Measurements from ENCODE around the gene SNX17.

SNX17 gene

DNA sequence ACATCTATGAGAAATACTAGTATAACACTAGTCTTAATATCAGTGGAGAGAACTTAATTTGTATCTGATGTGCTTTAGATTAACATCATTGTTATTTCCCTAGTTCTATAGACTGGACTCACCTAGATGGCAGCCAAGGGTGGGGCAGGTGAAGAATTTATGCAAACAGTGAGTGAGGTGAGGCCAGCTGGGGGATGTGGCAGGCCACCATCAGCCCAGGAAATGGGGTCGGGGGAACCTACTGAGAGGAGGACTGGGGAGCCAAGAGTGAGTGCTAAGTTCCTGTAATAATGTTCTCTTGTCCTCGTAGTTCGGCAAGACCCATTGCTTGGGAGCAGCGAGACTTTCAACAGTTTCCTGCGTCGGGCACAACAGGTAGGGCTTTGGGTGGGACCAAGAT, 2.5 kb downstream of the SNX17 start:
- H3K23ac ChIP-seq (ENCODE audit: low read length): no peak overlapping the region
- no peak overlapping the region for H3K27ac ChIP-seq (ENCODE audit: low read depth, low read length)
- no peak overlapping the region for H3K4ac ChIP-seq (ENCODE audit: low read depth, low read length)
- no peak overlapping the region for H2BK5ac ChIP-seq (ENCODE audit: low read length)
- no peak overlapping the region for H4K8ac ChIP-seq (ENCODE audit: low read depth, low read length)
- peak; percentile 51 for DNase-seq
- H3K36me3 ChIP-seq (ENCODE audit: control insufficient read depth, insufficient read depth, low read length): peaks cover 15% of the 10 kb centered on the region
- H3K27me3 ChIP-seq (ENCODE audit: insufficient read depth, low read length, poor library complexity): no peaks in the 10 kb centered on the region
- H2BK120ac ChIP-seq (ENCODE audit: low read depth, low read length): no peak overlapping the region
- H3K4me3 ChIP-seq (ENCODE audit: low read length): no peak overlapping the region
- H2BK15ac ChIP-seq (replicated peaks; ENCODE audit: low read depth): no peak overlapping the region
- no peak overlapping the region for H3K9ac ChIP-seq (ENCODE audit: low read length)
- no CpG with 5 or more reads among the region's 6 CpGs for WGBS (ENCODE audit: extremely low coverage, insufficient coverage, low lambda C conversion rate)
- H4K5ac ChIP-seq (ENCODE audit: low read length): no peak overlapping the region
- no peak overlapping the region for H3K4me2 ChIP-seq (ENCODE audit: low read length)
- peaks cover 7% of the 10 kb centered on the region for H3K4me1 ChIP-seq (ENCODE audit: control insufficient read depth, low read depth, low read length)
- no peak overlapping the region for H3K56ac ChIP-seq (ENCODE audit: low read length)
- H2AK5ac ChIP-seq (ENCODE audit: low read length): no peak overlapping the region
- H3K18ac ChIP-seq (ENCODE audit: low read length): no peak overlapping the region
- peaks cover 24% of the 10 kb centered on the region for H3K79me1 ChIP-seq (ENCODE audit: low read length)
- H3K79me2 ChIP-seq (ENCODE audit: control insufficient read depth, insufficient read depth, low read length): peaks cover 15% of the 10 kb centered on the region

DNA sequence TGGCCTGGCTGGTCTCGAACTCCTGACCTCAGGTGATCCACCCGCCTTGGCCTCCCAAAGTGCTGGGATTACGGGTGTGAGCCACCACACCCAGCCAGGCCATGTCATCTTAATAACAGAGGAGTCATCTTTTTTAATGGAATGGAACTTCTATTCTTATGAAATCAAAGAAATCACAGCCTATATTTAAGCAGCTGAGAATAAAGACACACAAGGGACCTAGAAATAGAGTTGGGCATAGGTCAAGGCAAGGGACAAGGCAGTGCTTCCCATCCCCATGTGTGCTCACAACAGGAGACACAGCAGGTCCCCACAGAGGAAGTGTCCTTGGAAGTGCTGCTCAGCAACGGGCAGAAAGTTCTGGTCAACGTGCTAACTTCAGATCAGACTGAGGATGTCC, 3.2 kb downstream of the SNX17 start:
- Histone ChIP-seq H3K79me1 (ENCODE audit: low read length) (peaks cover 21% of the 10 kb centered on the region), H3K4me3 (ENCODE audit: low read length) (no peak overlapping the region), H2BK15ac (replicated peaks; ENCODE audit: low read depth) (no peak overlapping the region), H3K27me3 (ENCODE audit: insufficient read depth, low read length, poor library complexity) (no peaks in the 10 kb centered on the region), H3K79me2 (ENCODE audit: control insufficient read depth, insufficient read depth, low read length) (peaks cover 15% of the 10 kb centered on the region), H2BK5ac (ENCODE audit: low read length) (no peak overlapping the region), H4K5ac (ENCODE audit: low read length) (no peak overlapping the region), H3K4me2 (ENCODE audit: low read length) (no peak overlapping the region), H3K9ac (ENCODE audit: low read length) (no peak overlapping the region), H3K4me1 (ENCODE audit: control insufficient read depth, low read depth, low read length) (peaks cover 7% of the 10 kb centered on the region), H3K27ac (ENCODE audit: low read depth, low read length) (no peak overlapping the region), H4K8ac (ENCODE audit: low read depth, low read length) (no peak overlapping the region), H3K56ac (ENCODE audit: low read length) (no peak overlapping the region), H2AK5ac (ENCODE audit: low read length) (no peak overlapping the region), H3K36me3 (ENCODE audit: control insufficient read depth, insufficient read depth, low read length) (peaks cover 17% of the 10 kb centered on the region), H3K18ac (ENCODE audit: low read length) (no peak overlapping the region), H3K23ac (ENCODE audit: low read length) (no peak overlapping the region), H2BK120ac (ENCODE audit: low read depth, low read length) (no peak overlapping the region), H3K4ac (ENCODE audit: low read depth, low read length) (no peak overlapping the region)
- WGBS (ENCODE audit: extremely low coverage, insufficient coverage, low lambda C conversion rate): no CpG with 5 or more reads among the region's 5 CpGs
- DNase-seq: no peak

DNA sequence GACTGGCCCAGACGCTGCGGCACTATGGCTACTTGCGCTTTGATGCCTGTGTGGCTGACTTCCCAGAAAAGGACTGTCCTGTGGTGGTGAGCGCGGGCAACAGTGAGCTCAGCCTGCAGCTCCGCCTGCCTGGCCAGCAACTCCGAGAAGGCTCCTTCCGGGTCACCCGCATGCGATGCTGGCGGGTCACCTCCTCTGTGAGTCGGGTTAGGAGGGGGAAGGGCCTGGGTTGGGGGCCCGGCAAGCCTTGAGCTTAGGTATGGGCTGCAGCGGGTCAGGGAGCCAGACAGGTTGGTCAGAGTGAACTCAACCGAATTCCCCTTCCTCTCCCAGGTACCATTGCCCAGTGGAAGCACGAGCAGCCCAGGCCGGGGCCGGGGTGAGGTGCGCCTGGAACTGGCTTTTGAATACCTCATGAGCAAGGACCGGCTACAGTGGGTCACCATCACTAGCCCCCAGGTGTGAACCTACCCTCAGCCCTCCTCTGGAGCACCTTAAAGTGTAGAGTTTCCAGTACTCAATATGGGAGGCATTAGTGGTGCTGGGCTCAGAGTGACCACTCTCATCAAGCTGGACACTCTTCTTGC, 5.2 kb downstream of the SNX17 start:
- Histone ChIP-seq H3K36me3 (ENCODE audit: control insufficient read depth, insufficient read depth, low read length) (peaks cover 17% of the 10 kb centered on the region), H3K4ac (ENCODE audit: low read depth, low read length) (no peak overlapping the region), H4K5ac (ENCODE audit: low read length) (no peak overlapping the region), H3K4me1 (ENCODE audit: control insufficient read depth, low read depth, low read length) (peaks cover 5% of the 10 kb centered on the region), H3K27me3 (ENCODE audit: insufficient read depth, low read length, poor library complexity) (no peaks in the 10 kb centered on the region), H4K8ac (ENCODE audit: low read depth, low read length) (no peak overlapping the region), H2BK15ac (replicated peaks; ENCODE audit: low read depth) (no peak overlapping the region), H3K23ac (ENCODE audit: low read length) (no peak overlapping the region), H2AK5ac (ENCODE audit: low read length) (no peak overlapping the region), H3K4me3 (ENCODE audit: low read length) (no peak overlapping the region), H3K79me1 (ENCODE audit: low read length) (peaks cover 18% of the 10 kb centered on the region), H2BK120ac (ENCODE audit: low read depth, low read length) (no peak overlapping the region), H3K18ac (ENCODE audit: low read length) (no peak overlapping the region), H3K9ac (ENCODE audit: low read length) (no peak overlapping the region), H3K4me2 (ENCODE audit: low read length) (no peak overlapping the region), H2BK5ac (ENCODE audit: low read length) (no peak overlapping the region), H3K27ac (ENCODE audit: low read depth, low read length) (no peak overlapping the region), H3K79me2 (ENCODE audit: control insufficient read depth, insufficient read depth, low read length) (peaks cover 16% of the 10 kb centered on the region), H3K56ac (ENCODE audit: low read length) (no peak overlapping the region)
- DNase-seq: no peak
- WGBS (ENCODE audit: extremely low coverage, insufficient coverage, low lambda C conversion rate): no CpG with 5 or more reads among the region's 20 CpGs

DNA sequence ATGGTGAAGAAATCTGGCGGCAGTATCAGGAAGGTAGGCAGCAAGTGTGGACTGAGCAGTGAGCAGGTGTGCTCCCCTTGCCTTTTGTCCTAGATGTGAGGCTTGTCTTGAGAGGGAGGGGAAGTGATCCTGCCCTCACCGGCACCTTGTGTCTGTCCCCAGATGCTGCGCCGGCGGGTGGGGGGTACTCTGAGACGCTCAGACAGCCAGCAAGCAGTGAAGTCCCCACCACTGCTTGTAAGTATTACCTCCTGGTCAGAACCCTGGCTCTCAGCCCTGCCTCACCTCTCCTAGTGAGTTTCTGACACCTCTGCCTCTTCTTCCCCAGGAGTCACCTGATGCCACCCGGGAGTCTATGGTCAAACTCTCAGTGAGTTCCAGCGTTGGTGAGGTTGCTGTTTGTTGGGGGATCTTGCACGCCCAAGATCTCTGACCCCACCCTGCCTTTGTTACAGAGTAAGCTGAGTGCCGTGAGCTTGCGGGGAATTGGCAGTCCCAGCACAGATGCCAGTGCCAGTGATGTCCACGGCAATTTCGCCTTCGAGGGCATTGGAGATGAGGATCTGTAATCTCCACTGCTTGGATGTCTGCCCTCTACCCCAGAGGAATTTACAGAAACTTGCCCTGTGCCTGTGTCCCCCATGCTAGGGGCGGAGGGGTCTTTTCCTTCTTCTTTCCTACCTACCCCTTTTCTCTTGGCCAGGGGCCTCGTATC, 5.9 kb downstream of the SNX17 start:
- no peak for DNase-seq
- H3K18ac ChIP-seq (ENCODE audit: low read length): no peak overlapping the region
- peaks cover 4% of the 10 kb centered on the region for H3K4me1 ChIP-seq (ENCODE audit: control insufficient read depth, low read depth, low read length)
- H3K56ac ChIP-seq (ENCODE audit: low read length): no peak overlapping the region
- no CpG with 5 or more reads among the region's 16 CpGs for WGBS (ENCODE audit: extremely low coverage, insufficient coverage, low lambda C conversion rate)
- no peak overlapping the region for H3K4me3 ChIP-seq (ENCODE audit: low read length)
- no peak overlapping the region for H2BK120ac ChIP-seq (ENCODE audit: low read depth, low read length)
- no peak overlapping the region for H4K8ac ChIP-seq (ENCODE audit: low read depth, low read length)
- no peak overlapping the region for H2BK15ac ChIP-seq (replicated peaks; ENCODE audit: low read depth)
- no peak overlapping the region for H3K23ac ChIP-seq (ENCODE audit: low read length)
- no peak overlapping the region for H2BK5ac ChIP-seq (ENCODE audit: low read length)
- peaks cover 12% of the 10 kb centered on the region for H3K79me2 ChIP-seq (ENCODE audit: control insufficient read depth, insufficient read depth, low read length)
- no peak overlapping the region for H3K9ac ChIP-seq (ENCODE audit: low read length)
- no peak overlapping the region for H2AK5ac ChIP-seq (ENCODE audit: low read length)
- peaks cover 18% of the 10 kb centered on the region for H3K36me3 ChIP-seq (ENCODE audit: control insufficient read depth, insufficient read depth, low read length)
- no peak overlapping the region for H3K27ac ChIP-seq (ENCODE audit: low read depth, low read length)
- H3K79me1 ChIP-seq (ENCODE audit: low read length): peaks cover 13% of the 10 kb centered on the region
- no peaks in the 10 kb centered on the region for H3K27me3 ChIP-seq (ENCODE audit: insufficient read depth, low read length, poor library complexity)
- H3K4ac ChIP-seq (ENCODE audit: low read depth, low read length): no peak overlapping the region
- H3K4me2 ChIP-seq (ENCODE audit: low read length): no peak overlapping the region
- H4K5ac ChIP-seq (ENCODE audit: low read length): no peak overlapping the region

DNA sequence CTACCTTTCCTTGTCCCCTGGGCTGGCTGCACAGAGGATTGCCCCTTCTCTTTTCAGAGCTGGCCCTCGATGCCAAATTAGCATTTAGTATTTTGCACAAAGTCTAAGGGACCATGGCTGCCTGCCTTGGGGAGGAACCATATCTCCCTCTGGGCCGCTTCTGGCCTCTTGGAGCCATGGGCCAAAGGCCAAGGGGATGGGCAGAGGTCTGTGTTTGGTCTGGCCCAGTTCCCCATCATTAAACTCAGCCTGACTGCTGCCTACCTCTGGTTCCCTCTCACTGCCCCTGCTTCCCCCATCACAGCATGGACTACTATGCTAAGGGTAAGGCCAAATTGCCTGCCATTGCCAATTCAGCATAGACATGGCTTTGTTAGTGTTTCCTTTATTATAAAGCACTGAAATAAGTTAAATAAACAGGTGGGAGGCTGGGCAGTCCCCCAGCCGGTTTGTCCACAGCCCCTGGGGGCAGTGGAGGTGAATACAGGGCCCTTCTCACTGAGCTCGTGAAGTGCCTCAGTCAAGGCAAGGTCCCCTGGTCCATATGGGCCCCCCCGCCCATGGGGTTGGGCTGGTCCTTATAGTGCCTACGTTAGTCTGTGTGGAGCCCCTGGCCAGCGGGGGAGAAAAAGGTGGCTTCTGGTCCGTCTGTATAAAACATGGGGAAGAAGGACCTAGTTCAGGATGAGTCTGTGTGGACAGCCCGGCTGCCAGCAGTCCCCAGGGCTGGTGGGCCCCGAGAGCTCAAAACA, 6.6 kb downstream of the SNX17 start:
- no CpG with 5 or more reads among the region's 10 CpGs for WGBS (ENCODE audit: extremely low coverage, insufficient coverage, low lambda C conversion rate)
- H3K27me3 ChIP-seq (ENCODE audit: insufficient read depth, low read length, poor library complexity): no peaks in the 10 kb centered on the region

More for the DNA sequence above, 6.6 kb downstream of the SNX17 start:
- peaks cover 8% of the 10 kb centered on the region for H3K79me2 ChIP-seq (ENCODE audit: control insufficient read depth, insufficient read depth, low read length)
- no peaks in the 10 kb centered on the region for H3K4me1 ChIP-seq (ENCODE audit: control insufficient read depth, low read depth, low read length)
- no peak overlapping the region for H3K18ac ChIP-seq (ENCODE audit: low read length)
- H2AK5ac ChIP-seq (ENCODE audit: low read length): no peak overlapping the region
- H4K8ac ChIP-seq (ENCODE audit: low read depth, low read length): no peak overlapping the region
- no peak overlapping the region for H3K4me3 ChIP-seq (ENCODE audit: low read length)
- H3K56ac ChIP-seq (ENCODE audit: low read length): no peak overlapping the region
- H2BK120ac ChIP-seq (ENCODE audit: low read depth, low read length): no peak overlapping the region
- no peak overlapping the region for H3K4ac ChIP-seq (ENCODE audit: low read depth, low read length)
- H3K36me3 ChIP-seq (ENCODE audit: control insufficient read depth, insufficient read depth, low read length): peaks cover 21% of the 10 kb centered on the region
- peaks cover 9% of the 10 kb centered on the region for H3K79me1 ChIP-seq (ENCODE audit: low read length)
- H4K5ac ChIP-seq (ENCODE audit: low read length): no peak overlapping the region
- H3K23ac ChIP-seq (ENCODE audit: low read length): no peak overlapping the region
- H2BK15ac ChIP-seq (replicated peaks; ENCODE audit: low read depth): no peak overlapping the region
- no peak overlapping the region for H3K27ac ChIP-seq (ENCODE audit: low read depth, low read length)
- no peak overlapping the region for H3K9ac ChIP-seq (ENCODE audit: low read length)
- DNase-seq: no peak
- H3K4me2 ChIP-seq (ENCODE audit: low read length): no peak overlapping the region
- H2BK5ac ChIP-seq (ENCODE audit: low read length): no peak overlapping the region
